ENCODE measurements around the gene TRIP12. TPM values are rescaled to one million over a fixed set of nuclear protein-coding genes. Genes with fewer than 3 reads are reported as not detected.
A peak's percentile ranks its signal among the peaks of the same experiment; 100 is the strongest.

Gene TRIP12
- total and polyA plus RNA-seq, 2 experiments from 2014 or later = 21.5 to 133 TPM

GRCh38 chr2:229905601-229906000, 16.2 kb downstream of the TRIP12 start (continued):
- TF ChIP-seq CTCF (conservative IDR thresholded peaks at IDR 0.05; ENCODE audit: low read depth in 2 of 2) (no peak), NANOG (IDR thresholded peaks at IDR 0.05; ENCODE audit: borderline replicate concordance) (no peak)

GRCh38 chr2:229903037-229903436, 18.8 kb downstream of the TRIP12 start:
- peaks cover 18% of the 10 kb centered on the region for H4K20me1 ChIP-seq (replicated peaks; ENCODE audit: insufficient read depth)

GRCh38 chr2:229901819-229902218, 20.0 kb downstream of the TRIP12 start:
- ATAC-seq (peak; percentile 33; the same call in 2 of the 3 replicates), DNase-seq (ENCODE audit: low spot score) (peak; percentile 25)
- H2AFZ ChIP-seq = no peak overlapping the region
- H3K79me2 ChIP-seq (replicated peaks; ENCODE audit: insufficient read depth) = peaks cover 100% of the 10 kb centered on the region
- peaks cover 22% of the 10 kb centered on the region for H4K20me1 ChIP-seq (replicated peaks; ENCODE audit: insufficient read depth)
- no peak overlapping the region for H3K4me2 ChIP-seq
- H3K27ac ChIP-seq (ENCODE audit: low read depth) = peak overlapping the region; percentile 32
- peaks cover 22% of the 10 kb centered on the region; the same call in 2 of the 3 replicates for H3K4me1 Mint-ChIP-seq
- H3K36me3 ChIP-seq (ENCODE audit: insufficient read depth) = no peaks in the 10 kb centered on the region
- no peak overlapping the region for H3K4me3 ChIP-seq
- H3K9me3 Mint-ChIP-seq = no peaks in the 10 kb centered on the region
- peaks cover 4% of the 10 kb centered on the region; the same call in 2 of the 3 replicates for H3K36me3 Mint-ChIP-seq (ENCODE audit: low read depth)
- H3K27me3 ChIP-seq (ENCODE audit: insufficient read depth) = no peaks in the 10 kb centered on the region
- peaks cover 2% of the 10 kb centered on the region for H3K27me3 Mint-ChIP-seq (ENCODE audit: insufficient read depth, low read depth, poor library complexity)
- H3K9me2 ChIP-seq (ENCODE audit: insufficient read depth) = no peaks in the 10 kb centered on the region
- H3K4me3 Mint-ChIP-seq = no peak overlapping the region
- H3K27ac Mint-ChIP-seq = no peak overlapping the region
- H3K4me1 ChIP-seq (ENCODE audit: insufficient read depth) = peaks cover 12% of the 10 kb centered on the region
- no peaks in the 10 kb centered on the region for H3F3A ChIP-seq (replicated peaks; ENCODE audit: low read depth)
- TF ChIP-seq ETS1 (IDR thresholded peaks at IDR 0.05) = no peak
- TF ChIP-seq POLR2AphosphoS5 (IDR thresholded peaks at IDR 0.05; ENCODE audit: low read depth) = no peak
- TF ChIP-seq CREB1 (CRISPR knock-in tag; IDR thresholded peaks at IDR 0.05; ENCODE audit: low read depth) = no peak
- TF ChIP-seq CTCF (conservative IDR thresholded peaks at IDR 0.05; ENCODE audit: low read depth in 2 of 2) = no peak
- TF ChIP-seq EZH2 (IDR thresholded peaks at IDR 0.05; ENCODE audit: low read depth, unreplicated experiment) = no peak
- no peak for TF ChIP-seq STAT1 (IDR thresholded peaks at IDR 0.05; ENCODE audit: unreplicated experiment)
- TF ChIP-seq JUNB (IDR thresholded peaks at IDR 0.05; ENCODE audit: unreplicated experiment) = no peak
- no peak for TF ChIP-seq ZNF114 (CRISPR knock-in tag; IDR thresholded peaks at IDR 0.05)

More at GRCh38 chr2:229903037-229903436, 18.8 kb downstream of the TRIP12 start:
- peaks cover 12% of the 10 kb centered on the region for H3K4me1 ChIP-seq (ENCODE audit: insufficient read depth)
- ATAC-seq (no peak), DNase-seq (ENCODE audit: low spot score) (no peak)
- H2AFZ ChIP-seq = no peak overlapping the region
- no peaks in the 10 kb centered on the region for H3K27me3 ChIP-seq (ENCODE audit: insufficient read depth)
- no peaks in the 10 kb centered on the region for H3F3A ChIP-seq (replicated peaks; ENCODE audit: low read depth)
- no peak overlapping the region for H3K4me3 ChIP-seq
- Mint-ChIP-seq H3K4me1 (peaks cover 19% of the 10 kb centered on the region; the same call in 2 of the 3 replicates), H3K4me3 (no peak overlapping the region), H3K27ac (no peak overlapping the region; the same call in 1 of the 2 replicates), H3K27me3 (ENCODE audit: insufficient read depth, low read depth, poor library complexity) (peaks cover 2% of the 10 kb centered on the region), H3K36me3 (ENCODE audit: low read depth) (peaks cover 11% of the 10 kb centered on the region; the same call in 2 of the 3 replicates), H3K9me3 (no peaks in the 10 kb centered on the region)
- H3K79me2 ChIP-seq (replicated peaks; ENCODE audit: insufficient read depth) = peaks cover 100% of the 10 kb centered on the region
- peak overlapping the region; percentile 45 for H3K27ac ChIP-seq (ENCODE audit: low read depth)
- no peak for TF ChIP-seq CREB1 (CRISPR knock-in tag; IDR thresholded peaks at IDR 0.05; ENCODE audit: low read depth)
- no peak for TF ChIP-seq CTCF (conservative IDR thresholded peaks at IDR 0.05; ENCODE audit: low read depth in 2 of 2)
- TF ChIP-seq NANOG (IDR thresholded peaks at IDR 0.05; ENCODE audit: borderline replicate concordance) = no peak
- no peak overlapping the region for H3K4me2 ChIP-seq
- no peaks in the 10 kb centered on the region for H3K9me2 ChIP-seq (ENCODE audit: insufficient read depth)
- H3K36me3 ChIP-seq (ENCODE audit: insufficient read depth) = no peaks in the 10 kb centered on the region

Data from GM23338 (cell line).